AG09309 (cell line): Measurements from ENCODE around the gene FMN2.

Experiments
- DNase-seq: peaks from one replicate; pipeline ENCODE4 v3.0.0-alpha.2; 2010; ENCODE audit warnings: low read depth
- H3K4me3 ChIP-seq: 2 replicates; pipeline ENCODE4 v1.5.1; 2011; ENCODE audit warnings: mild to moderate bottlenecking, low read depth, low read length, moderate library complexity; ENCODE audit not compliant: control insufficient read depth
- TF ChIP-seq, protein P1 (sequence below): IDR thresholded peaks from 2 replicates; pipeline ENCODE4 v1.5.1; 2011; ENCODE audit warnings: mild to moderate bottlenecking, low read depth, low read length, inconsistent platforms; ENCODE audit not compliant: insufficient read depth, control insufficient read depth; ENCODE audit errors: missing control alignments

FMN2 gene

GRCh38 chr1:240094041-240094722 lies 2.5 kb downstream of the FMN2 start:
- peak overlapping the region; percentile 77 for H3K4me3 ChIP-seq
- TF ChIP-seq, protein P1, sequence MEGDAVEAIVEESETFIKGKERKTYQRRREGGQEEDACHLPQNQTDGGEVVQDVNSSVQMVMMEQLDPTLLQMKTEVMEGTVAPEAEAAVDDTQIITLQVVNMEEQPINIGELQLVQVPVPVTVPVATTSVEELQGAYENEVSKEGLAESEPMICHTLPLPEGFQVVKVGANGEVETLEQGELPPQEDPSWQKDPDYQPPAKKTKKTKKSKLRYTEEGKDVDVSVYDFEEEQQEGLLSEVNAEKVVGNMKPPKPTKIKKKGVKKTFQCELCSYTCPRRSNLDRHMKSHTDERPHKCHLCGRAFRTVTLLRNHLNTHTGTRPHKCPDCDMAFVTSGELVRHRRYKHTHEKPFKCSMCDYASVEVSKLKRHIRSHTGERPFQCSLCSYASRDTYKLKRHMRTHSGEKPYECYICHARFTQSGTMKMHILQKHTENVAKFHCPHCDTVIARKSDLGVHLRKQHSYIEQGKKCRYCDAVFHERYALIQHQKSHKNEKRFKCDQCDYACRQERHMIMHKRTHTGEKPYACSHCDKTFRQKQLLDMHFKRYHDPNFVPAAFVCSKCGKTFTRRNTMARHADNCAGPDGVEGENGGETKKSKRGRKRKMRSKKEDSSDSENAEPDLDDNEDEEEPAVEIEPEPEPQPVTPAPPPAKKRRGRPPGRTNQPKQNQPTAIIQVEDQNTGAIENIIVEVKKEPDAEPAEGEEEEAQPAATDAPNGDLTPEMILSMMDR, result no peak
- no peak for DNase-seq

GRCh38 chr1:240096974-240097373 lies 5.3 kb downstream of the FMN2 start:
- DNase-seq, result no peak

DNA sequence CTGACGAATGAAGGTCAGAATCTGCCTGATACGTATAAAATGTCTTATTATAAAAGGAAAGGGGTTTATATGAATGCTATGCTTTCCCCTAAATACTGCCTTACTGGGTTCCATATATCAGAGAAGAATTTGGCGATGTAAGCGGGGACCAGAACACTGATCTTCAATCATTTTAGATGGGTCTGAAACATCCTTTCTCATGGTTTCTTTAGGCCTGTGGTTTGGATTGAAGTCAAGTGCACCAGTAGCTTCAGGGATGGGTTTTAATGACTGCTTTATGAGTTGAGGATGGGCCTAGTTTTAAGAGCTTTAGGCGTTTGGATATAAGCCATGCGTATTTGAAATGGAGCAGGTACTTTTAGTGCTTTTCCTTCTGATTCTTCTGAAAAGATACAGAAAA lies 6.9 kb downstream of the FMN2 start:
- TF ChIP-seq, protein P1, result no peak
- no peak overlapping the region for H3K4me3 ChIP-seq
- DNase-seq, result no peak

More at GRCh38 chr1:240096974-240097373, 5.3 kb downstream of the FMN2 start:
- no peak overlapping the region for H3K4me3 ChIP-seq
- TF ChIP-seq, protein P1, result no peak

- no peak for DNase-seq
- TF ChIP-seq, protein P1, result no peak
- H3K4me3 ChIP-seq, result peak overlapping the region; percentile 15
Measured at GRCh38 chr1:240099329-240099728, 7.6 kb downstream of the FMN2 start.

- TF ChIP-seq, protein P1, result no peak
- H3K4me3 ChIP-seq, result no peak overlapping the region; the same call in 1 of the 2 replicates
- no peak for DNase-seq
Measured at GRCh38 chr1:240099748-240100147, 8.1 kb downstream of the FMN2 start.

DNA sequence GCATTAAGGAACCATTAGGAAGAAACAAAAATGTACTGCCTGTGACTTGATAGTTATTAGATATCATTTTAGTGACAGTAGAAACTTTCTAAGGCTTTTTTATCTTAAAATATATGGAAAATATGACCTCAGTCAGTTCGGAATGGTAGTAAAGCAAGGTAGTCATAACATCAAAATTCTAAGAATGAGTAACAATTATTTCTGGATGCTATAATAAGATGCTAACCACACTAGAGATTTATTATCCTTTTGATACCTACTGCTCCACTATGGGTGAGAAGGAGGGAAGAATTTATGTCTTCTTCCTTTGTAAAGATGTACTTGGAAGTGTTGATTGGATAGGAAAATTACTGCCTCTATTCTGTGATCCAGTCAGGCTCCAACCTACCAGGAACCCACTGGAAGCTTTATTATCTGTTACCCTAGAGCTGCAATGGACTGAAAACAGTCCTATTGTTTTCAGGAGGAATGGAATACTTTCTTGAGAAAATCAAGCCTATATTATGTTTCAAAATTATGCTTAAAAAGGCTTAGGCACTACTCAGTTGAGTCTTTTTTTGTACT lies 8.8 kb downstream of the FMN2 start:
- TF ChIP-seq, protein P1, result no peak

More for the DNA sequence above, 8.8 kb downstream of the FMN2 start:
- H3K4me3 ChIP-seq, result no peak overlapping the region
- DNase-seq, result no peak
